SIG-M5 treated with dmso at 0.1 percent for 504 hours (cell line): ENCODE data around the gene NPHP1.
"Not testable (repeated sequence)": the region's sequence is repeated elsewhere in the genome, so short reads cannot be mapped to it uniquely, and the experiment has no call there.

Experiments used
- DNase-seq: peaks from one replicate; lab custom pipeline; 2025; ENCODE audit not compliant: unreplicated experiment; lab: John Stamatoyannopoulos, UW

NPHP1 gene

GRCh38 chr2:110198016-110198415 is 6.8 kb downstream of the NPHP1 start:
- no peak for DNase-seq

DNA sequence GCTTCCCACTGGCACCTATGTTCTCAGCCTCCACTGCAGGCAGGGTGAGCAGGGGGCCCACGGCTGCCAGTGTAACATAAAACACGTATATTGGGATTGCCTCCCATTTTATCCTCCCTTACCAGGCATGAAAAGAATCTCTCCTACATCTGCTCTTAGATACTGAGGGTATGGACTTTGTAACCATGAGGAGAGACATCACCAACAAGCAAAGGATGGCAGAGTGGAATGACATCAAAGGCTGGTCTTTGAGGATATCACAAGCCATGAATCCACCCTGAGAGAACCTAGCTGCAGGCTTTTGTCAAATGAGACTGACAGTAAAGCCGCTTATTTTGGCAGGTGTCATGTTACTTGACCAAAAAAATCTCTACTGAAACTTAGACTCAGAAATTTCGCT is 7.4 kb downstream of the NPHP1 start:
- no peak for DNase-seq

GRCh38 chr2:110190169-110190568 is 14.6 kb downstream of the NPHP1 start:
- not testable (repeated sequence) for DNase-seq

GRCh38 chr2:110182449-110182848 is 22.4 kb downstream of the NPHP1 start:
- DNase-seq: no peak

DNA sequence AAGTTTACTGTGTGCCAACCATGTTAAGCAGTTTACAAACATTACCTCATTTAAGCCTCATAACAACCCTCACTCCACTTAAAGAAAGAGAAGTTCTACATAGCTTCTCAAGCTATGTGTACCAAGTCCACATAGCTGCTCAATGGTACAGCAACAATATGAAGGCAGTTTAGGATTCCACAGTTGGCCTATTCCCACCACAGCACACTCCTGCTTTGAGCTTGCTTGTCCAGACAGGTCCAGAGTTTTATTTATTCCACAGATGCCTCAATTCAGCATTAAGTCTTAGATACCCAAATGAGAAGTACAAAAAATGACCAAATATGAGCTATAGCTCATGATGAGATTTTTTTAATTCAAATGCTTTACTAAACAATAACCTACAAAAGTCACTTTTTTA is 24.8 kb downstream of the NPHP1 start:
- DNase-seq: no peak

DNA sequence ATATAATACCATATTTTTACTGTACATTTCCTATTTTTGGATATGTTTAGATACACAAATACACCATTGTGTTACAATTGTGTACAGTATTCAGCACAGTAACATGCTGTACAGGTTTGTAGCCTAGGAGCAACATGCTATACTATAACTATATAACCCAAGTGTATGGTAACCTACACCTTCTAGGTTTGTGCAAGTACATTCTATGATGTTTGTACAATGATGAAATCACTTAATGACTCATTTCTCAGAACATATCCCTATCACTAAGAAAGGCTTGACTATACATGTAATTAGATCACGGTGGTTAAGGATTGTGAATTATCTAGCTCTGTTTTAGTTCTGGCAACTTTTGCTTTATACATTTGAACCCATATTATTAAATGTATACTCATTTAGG is 31.3 kb downstream of the NPHP1 start:
- peak; percentile 4 for DNase-seq

GRCh38 chr2:110172506-110172905 is 32.3 kb downstream of the NPHP1 start:
- no peak for DNase-seq

GRCh38 chr2:110170102-110170501 is 34.7 kb downstream of the NPHP1 start:
- DNase-seq: no peak

DNA sequence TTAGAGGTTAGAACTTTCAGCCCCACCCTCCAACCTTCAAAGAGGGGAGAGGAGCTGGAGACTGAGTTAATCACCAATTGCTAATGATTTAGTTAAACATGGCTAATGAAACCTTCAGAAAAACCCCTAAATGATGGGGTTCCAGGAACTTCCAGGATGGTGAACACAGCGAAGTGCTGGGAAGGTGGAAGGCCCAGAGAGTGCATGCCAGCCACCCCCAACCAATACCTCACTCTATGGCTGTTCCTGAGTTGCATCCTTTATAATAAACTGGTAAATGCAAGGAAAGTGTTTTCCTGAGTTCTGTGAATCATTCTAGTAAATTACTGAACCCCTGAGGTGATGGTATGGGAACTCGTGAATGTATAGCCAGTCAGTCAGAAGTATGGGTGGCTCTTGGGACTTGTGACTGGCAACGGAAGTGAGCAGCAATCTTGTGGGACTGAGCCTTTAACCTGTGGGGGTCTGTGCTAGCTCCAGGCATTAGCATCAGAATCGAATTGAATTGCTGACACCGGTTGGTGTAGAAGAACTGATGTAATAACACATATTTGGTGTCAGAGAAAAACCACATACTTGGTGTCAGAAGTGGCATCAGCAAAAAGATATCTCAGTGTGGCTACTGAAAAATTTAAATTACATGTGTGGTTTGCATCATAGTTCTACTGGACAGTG is 37.4 kb downstream of the NPHP1 start:
- no peak for DNase-seq

DNA sequence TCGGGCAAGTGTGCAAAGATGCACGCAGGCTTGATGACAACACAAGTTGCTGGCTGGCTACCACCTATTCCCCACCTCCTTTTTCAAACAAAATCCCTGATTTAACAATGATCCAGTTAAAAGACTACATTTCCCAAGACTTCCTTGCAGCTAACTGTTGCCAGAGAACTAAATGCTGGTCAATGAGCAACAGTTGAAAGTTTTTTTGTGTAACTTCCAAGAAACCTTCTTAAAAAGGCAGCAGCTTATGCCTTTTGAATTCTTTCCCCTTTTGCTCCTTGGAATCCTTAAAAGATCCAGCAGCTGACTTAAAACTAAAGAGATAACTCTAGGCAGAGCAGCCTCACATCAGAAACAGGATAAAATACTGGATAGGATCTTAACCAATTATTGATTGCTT is 38.5 kb downstream of the NPHP1 start:
- DNase-seq: no peak

- peak; percentile 34 for DNase-seq
These were observed 47.5 kb downstream of the NPHP1 start for GRCh38 chr2:110157153-110157793.

DNA sequence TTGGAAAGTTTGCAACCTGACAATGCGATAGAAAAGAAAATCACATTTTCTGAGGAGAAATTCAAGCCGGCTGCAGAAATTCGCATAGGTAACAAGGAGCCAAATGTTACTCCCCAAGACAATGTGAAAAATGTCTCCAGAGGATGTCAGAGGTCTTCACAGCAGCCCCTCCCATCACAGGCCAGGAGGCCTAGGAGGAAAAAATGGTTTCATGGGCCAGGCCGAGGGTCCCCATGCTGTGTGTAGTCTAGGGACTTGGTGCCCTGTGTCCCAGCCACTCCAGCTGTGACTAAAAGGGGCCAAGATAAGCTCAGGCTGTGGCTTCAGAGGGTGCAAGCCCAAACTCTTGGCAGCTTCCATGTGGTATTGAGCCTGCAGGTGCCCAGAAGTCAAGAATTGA is 50.0 kb downstream of the NPHP1 start:
- not testable (repeated sequence) for DNase-seq

DNA sequence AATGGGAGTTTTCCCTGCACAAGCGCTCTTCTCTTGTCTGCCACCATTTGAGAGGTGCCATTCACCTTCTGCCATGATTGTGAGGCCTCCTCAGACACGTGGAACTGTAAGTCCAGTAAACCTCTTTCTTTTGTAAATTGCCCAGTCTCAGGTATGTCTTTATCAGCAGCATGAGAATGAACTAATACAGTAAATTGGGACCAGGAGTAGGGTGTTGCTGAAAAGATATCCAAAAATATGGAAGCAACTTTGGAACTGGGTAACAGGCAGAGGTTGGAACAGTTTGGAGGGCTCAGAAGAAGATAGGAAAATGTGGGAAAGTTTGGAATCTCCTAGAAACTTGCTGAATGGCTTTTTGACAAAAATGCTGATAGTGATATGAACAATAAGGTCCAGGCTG is 50.6 kb downstream of the NPHP1 start:
- DNase-seq: not testable (repeated sequence)

GRCh38 chr2:110153416-110153815 is 51.4 kb downstream of the NPHP1 start:
- DNase-seq: no peak

DNA sequence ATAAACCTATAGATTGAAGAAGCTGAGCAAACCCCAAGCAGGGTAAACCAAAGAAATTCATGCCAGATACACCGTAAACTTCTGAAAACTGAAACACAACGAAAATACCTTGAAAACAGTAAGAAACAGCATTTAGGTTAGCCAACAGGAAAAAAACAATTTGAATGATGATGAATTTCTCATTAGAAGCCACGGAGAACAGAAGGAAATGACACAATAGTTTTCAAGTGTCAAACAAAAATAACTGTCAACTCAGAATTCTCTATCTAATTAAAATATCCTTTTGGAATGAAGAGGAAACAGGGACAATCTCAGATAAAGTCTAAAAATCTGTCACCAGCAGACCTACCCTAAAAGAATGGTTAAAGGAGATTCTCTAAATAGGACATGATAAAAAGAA is 51.9 kb downstream of the NPHP1 start:
- DNase-seq: no peak

DNA sequence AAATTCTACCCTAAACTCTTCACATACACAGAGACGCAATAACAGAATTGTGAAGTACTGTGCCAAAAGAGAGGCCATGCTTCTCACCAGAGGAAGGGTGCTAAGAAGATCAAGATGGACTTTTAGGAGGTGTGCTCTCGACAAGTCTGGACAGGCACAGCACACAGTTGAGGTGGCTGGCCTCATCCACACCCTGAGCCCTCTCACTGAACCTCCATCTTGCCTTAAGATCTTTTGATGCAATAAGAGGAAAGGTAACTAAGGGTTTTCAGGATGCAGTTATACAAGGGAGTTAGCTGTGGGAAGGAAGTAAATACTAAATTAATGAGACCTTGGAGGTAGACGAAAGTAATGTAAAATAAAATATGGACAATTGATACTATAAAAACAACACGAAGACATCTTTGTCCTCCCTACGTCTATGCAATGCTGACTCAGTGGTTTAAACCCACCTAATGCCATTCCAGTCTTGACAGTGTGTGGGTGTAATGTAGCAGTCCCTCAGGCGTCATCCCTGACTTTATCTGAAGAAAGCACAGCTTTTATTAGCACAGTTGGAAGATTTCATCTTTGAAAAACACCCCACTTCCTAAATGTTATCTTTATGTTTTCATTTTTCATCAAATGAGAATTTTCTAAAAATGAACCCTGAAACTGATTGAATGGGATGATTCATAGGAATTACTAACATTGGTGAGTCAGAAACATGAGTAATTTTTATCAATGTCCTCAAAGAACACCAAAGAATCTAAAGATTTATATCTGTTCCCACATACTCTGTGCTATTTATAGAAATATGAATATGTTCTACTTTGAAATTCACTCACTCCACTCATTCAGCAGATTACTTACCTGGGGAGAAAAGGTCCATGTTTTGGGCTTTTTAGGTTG is 55.2 kb downstream of the NPHP1 start:
- no peak for DNase-seq

- DNase-seq: no peak
These were observed 57.9 kb downstream of the NPHP1 start for GRCh38 chr2:110146945-110147332.

DNA sequence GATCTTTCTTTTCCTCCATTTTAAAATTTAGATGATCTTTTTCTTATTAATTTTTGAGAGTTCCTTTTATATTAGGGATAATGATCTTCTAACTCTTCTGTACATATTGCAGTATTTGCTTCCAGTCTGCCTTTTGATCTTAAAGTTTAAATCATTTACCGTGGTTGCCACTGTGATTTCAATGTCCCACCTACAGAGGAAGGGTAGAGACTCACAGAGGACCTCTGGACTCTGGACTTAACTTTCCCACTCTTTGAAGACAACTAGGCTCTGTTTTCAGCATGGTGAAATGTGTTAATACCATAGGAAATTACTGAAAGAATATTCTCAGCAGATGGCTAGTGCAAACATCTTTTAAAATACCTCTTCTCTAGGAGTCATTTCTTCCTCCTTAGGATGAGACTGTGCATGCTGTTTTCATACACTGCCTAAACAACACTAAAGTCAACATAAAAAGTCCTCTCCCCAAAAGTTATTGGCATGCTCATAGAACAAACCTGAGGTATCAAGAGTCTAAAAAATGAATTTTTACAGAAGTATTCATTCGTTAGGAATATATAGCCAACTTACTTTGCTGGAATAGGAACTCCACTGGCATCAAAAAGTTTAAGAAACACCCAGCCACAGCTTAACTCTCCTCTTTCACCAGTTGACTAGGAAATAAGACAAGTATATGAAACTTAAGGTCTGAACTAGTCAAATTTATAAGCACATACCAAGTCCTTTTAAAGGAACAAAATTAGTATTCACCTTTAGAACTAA is 58.4 kb downstream of the NPHP1 start:
- no peak for DNase-seq

DNA sequence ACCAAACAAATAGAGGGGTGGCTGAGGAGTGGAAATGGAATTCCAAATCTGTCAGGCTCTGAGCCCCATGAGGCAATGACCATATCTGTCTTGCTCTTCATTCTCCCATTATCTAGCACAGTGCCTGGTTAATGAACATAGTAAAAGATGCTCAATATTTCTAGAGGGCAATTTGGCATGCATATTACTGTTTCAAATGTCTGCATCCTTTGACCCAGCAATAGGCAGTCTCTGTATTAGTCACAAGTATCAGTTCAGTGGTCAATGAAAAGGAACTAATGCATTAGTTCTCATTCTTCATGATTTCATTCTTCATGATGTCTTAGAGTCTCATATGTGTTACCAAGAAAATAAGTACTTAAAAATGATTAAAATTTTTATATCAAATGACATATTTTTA is 60.8 kb downstream of the NPHP1 start:
- DNase-seq: no peak

- DNase-seq: no peak
These were observed 64.4 kb downstream of the NPHP1 start for GRCh38 chr2:110140401-110140800.

DNA sequence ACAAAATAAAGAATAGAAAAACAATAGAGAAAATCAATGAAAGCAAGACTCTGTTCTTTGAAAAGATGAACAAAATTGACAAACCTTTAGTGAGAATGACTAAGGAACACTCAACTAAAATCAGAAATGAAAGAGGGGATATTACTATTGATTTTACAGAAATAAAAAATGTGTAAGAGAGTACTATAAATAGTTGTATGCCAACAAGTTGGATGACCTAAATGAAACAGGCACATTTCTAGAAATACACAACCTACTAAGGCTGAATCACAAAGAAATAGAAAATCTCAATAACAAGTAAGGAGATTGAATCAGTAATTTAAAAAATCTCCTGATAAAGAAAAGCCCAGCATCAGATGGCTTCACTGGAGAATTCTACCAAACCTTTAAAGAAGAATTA is 70.8 kb downstream of the NPHP1 start:
- DNase-seq: no peak
